Measurements from ENCODE around the gene SLC12A6. TPM values are rescaled to one million over a fixed set of nuclear protein-coding genes. Genes with fewer than 3 reads are reported as not detected.
"Not testable (repeated sequence)": the region's sequence is repeated elsewhere in the genome, so short reads cannot be mapped to it uniquely, and the experiment has no call there.

The SLC12A6 gene
- total RNA-seq, 3 donors from 2014 or later: 22.3 to 28.8 (median 25.8) TPM

- no peak for DNase-seq (ENCODE audit: low spot score in 2 of 2)
- no peaks in the 10 kb centered on the region for H3K36me3 ChIP-seq
- no peaks in the 10 kb centered on the region for H3K9me3 ChIP-seq
- TF ChIP-seq CTCF (IDR thresholded peaks at IDR 0.05) (no peak), POLR2A (IDR thresholded peaks at IDR 0.05) (no peak), POLR2AphosphoS5 (IDR thresholded peaks at IDR 0.05) (no peak)
- intact Hi-C loops (cut with DNase I; ENCODE audit: low total_unique reads): no loop called here
- no peak overlapping the region for H3K4me3 ChIP-seq
- no peaks in the 10 kb centered on the region for H3K27me3 ChIP-seq
- no peak overlapping the region for H3K27ac ChIP-seq
- H3K4me1 ChIP-seq: no peaks in the 10 kb centered on the region
Measured at GRCh38 chr15:34358367-34358766, 20.8 kb upstream of the SLC12A6 start.

DNA sequence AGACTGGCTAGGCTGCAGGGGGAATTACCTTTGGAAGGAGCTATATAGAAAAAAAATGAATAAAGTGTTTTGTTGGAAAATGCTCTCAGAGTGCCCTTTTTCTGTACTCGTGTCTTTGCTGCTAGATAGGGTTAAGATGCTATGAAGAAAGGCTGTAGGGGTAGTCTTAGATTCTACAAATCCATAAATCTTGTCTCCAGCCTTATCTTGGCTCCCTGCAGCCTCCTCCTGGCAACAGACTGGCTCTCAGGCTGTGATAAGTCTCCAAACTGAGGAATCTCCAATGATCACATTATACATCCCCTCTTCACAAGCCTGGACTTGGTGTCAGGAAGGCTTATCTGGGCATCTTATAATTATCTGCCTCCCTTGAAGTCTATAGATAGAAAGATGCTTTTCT, 20.1 kb upstream of the SLC12A6 start:
- no peak for TF ChIP-seq POLR2A (IDR thresholded peaks at IDR 0.05)
- no peak for TF ChIP-seq CTCF (IDR thresholded peaks at IDR 0.05)
- no peak for TF ChIP-seq POLR2AphosphoS5 (IDR thresholded peaks at IDR 0.05)
- Histone ChIP-seq H3K36me3 (no peaks in the 10 kb centered on the region), H3K27ac (no peak overlapping the region), H3K9me3 (no peaks in the 10 kb centered on the region), H3K4me1 (no peaks in the 10 kb centered on the region), H3K4me3 (no peak overlapping the region), H3K27me3 (no peaks in the 10 kb centered on the region)
- DNase-seq (ENCODE audit: low spot score in 2 of 2): no peak
- intact Hi-C loops (cut with DNase I; ENCODE audit: low total_unique reads): no loop called here

- Histone ChIP-seq H3K4me3 (no peak overlapping the region), H3K36me3 (no peaks in the 10 kb centered on the region), H3K4me1 (no peaks in the 10 kb centered on the region), H3K9me3 (no peaks in the 10 kb centered on the region), H3K27me3 (no peaks in the 10 kb centered on the region), H3K27ac (no peak overlapping the region)
- DNase-seq (ENCODE audit: low spot score in 2 of 2): no peak
- intact Hi-C loops (cut with DNase I; ENCODE audit: low total_unique reads): no loop called here
- no peak for TF ChIP-seq CTCF (IDR thresholded peaks at IDR 0.05)
- no peak for TF ChIP-seq POLR2A (IDR thresholded peaks at IDR 0.05)
- TF ChIP-seq POLR2AphosphoS5 (IDR thresholded peaks at IDR 0.05): no peak
Measured at GRCh38 chr15:34355241-34355640, 17.7 kb upstream of the SLC12A6 start.

DNA sequence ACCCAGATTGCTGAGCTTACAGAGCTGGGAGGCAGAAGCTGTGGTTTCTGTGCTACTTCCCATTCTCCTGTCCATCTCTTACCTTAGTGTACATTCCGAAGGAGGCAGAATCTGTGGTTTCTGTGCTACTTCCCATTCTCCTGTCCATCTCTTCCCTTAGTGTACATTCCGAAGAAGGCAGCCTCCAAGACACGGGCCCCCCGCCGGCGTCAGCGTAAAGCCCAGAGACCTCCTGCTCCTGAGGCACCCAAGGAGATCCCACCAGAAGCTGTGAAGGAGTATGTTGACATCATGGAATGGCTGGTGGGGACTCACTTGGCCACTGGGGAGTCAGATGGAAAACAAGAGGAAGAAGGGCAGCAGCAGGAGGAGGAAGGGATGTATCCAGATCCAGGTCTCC, 16.7 kb upstream of the SLC12A6 start:
- Histone ChIP-seq H3K9me3 (no peaks in the 10 kb centered on the region), H3K4me3 (no peak overlapping the region), H3K27me3 (no peaks in the 10 kb centered on the region), H3K4me1 (no peaks in the 10 kb centered on the region), H3K36me3 (no peaks in the 10 kb centered on the region), H3K27ac (no peak overlapping the region)
- no peak for DNase-seq (ENCODE audit: low spot score in 2 of 2)
- intact Hi-C loops (cut with DNase I; ENCODE audit: low total_unique reads): no loop called here
- TF ChIP-seq POLR2A (IDR thresholded peaks at IDR 0.05) (no peak), CTCF (IDR thresholded peaks at IDR 0.05) (no peak), POLR2AphosphoS5 (IDR thresholded peaks at IDR 0.05) (no peak)

DNA sequence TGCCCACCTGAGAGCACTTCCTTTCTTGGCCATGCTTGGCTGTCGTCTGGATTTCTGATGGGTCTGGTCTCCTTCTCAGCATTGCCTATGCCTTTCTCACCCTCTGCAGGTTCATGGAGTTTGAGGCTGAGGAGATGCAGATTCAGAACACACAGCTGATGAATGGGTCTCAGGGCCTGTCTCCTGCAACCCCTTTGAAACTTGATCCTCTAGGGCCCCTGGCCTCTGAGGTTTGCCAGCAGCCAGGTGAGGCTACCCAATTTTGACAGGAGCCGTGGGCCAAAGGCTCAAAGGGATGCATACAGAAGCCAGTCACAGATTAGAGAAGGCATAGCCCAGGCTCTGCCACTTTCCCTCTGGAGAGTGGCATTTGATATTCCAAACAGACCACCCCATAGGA, 16.0 kb upstream of the SLC12A6 start:
- Histone ChIP-seq H3K4me3 (no peak overlapping the region), H3K27ac (no peak overlapping the region), H3K36me3 (no peaks in the 10 kb centered on the region), H3K9me3 (no peaks in the 10 kb centered on the region), H3K27me3 (no peaks in the 10 kb centered on the region), H3K4me1 (no peaks in the 10 kb centered on the region)
- DNase-seq (ENCODE audit: low spot score in 2 of 2): no peak
- intact Hi-C loops (cut with DNase I; ENCODE audit: low total_unique reads): no loop called here
- TF ChIP-seq POLR2AphosphoS5 (IDR thresholded peaks at IDR 0.05) (no peak), CTCF (IDR thresholded peaks at IDR 0.05) (no peak), POLR2A (IDR thresholded peaks at IDR 0.05) (no peak)

DNA sequence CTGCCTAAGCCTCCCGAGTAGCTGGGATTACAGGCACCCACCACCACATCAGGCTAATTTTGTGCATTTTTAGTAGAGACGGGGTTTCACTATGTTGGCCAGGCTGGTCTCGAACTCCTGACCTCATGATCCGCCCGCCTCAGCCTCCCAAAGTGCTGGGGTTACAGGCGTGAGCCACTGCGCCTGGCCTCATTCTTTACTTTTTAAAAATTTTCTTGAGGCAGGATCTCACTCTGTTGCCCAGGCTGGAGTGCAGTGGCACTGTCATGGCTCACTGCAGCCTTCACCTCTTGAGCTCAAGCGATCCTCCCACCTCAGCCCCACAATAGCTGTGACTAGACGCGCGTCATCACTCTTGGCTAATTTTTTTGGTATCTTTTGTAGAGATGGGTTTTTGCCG, 15.4 kb upstream of the SLC12A6 start:
- intact Hi-C loops (cut with DNase I; ENCODE audit: low total_unique reads); H3K27me3 ChIP-seq; H3K36me3 ChIP-seq; H3K9me3 ChIP-seq; H3K4me3 ChIP-seq; H3K4me1 ChIP-seq; DNase-seq (ENCODE audit: low spot score in 2 of 2); H3K27ac ChIP-seq: not testable (repeated sequence)
